B cell (primary cell): ENCODE results near the gene SRRM5. TPM values are rescaled to one million over a fixed set of nuclear protein-coding genes. Genes with fewer than 3 reads are reported as not detected.

Source experiments
- ATAC-seq: fragments of 200-7000 bp; cut with Tn5 transposase; one replicate; pipeline ENCODE4 v1.10.0; 2021; ENCODE audit warnings: low read depth, mild to moderate bottlenecking, moderate number of reproducible peaks, moderate library complexity
- CTCF ChIA-PET: fragments of 350-600 bp; sonication (Branson Sonifier 250); formaldehyde crosslinking; loops from one replicate; lab custom pipeline; 2021; ENCODE audit warnings: antibody characterized with exemption, inconsistent platforms; lab: Charles Lee
- POLR2A ChIA-PET: fragments of 350-600 bp; sonication (Branson Sonifier 250); formaldehyde crosslinking; loops from one replicate; lab custom pipeline; 2021; ENCODE audit warnings: antibody characterized with exemption; lab: Charles Lee
- DNase-seq: peaks from one replicate; pipeline ENCODE4 v3.0.0; 2013
- H2AFZ ChIP-seq: 2 replicates; pipeline ENCODE4 v1.6.1; 2012; ENCODE audit warnings: mild to moderate bottlenecking, low read depth, low read length; ENCODE audit not compliant: insufficient read depth, poor library complexity, severe bottlenecking
- H3K27ac ChIP-seq, 2 donors: 1 replicate in 1 of 2; 2 replicates in 1 of 2; pipeline ENCODE4 v1.5.1; 2012 to 2013; ENCODE audit warnings: low read length in 2 of 2, mild to moderate bottlenecking in 2 of 2, moderate library complexity in 1 of 2
- H3K27me3 ChIP-seq, 4 experiments: fragments of 200-600 bp in 1 of 4; sonication (generic) in 1 of 4; replicated peaks in 1 of 4; 1 replicate in 2 of 4; 2 replicates in 2 of 4; pipeline versions ENCODE4 v1.6.1 to v1.7.0; 2013 to 2016; ENCODE audit warnings: low read length in 3 of 4, mild to moderate bottlenecking in 2 of 4, mixed read lengths in 1 of 4, moderate library complexity in 1 of 4; ENCODE audit not compliant: insufficient read depth in 4 of 4, control insufficient read depth in 3 of 4; ENCODE audit errors: control extremely low read depth in 1 of 4
- H3K36me3 ChIP-seq, 2 experiments: replicated peaks in 1 of 2; 1 replicate in 1 of 2; 2 replicates in 1 of 2; pipeline versions ENCODE4 v1.6.1 to v1.7.1; 2013; ENCODE audit warnings: low read length in 1 of 2; ENCODE audit not compliant: insufficient read depth in 2 of 2, control insufficient read depth in 1 of 2; ENCODE audit errors: control extremely low read depth in 1 of 2, extremely low read depth in 1 of 2
- H3K4me1 ChIP-seq, 2 donors: fragments of 200-600 bp in 1 of 2; sonication (generic) in 1 of 2; 1 replicate in 1 of 2; 2 replicates in 1 of 2; pipeline versions ENCODE4 v1.5.1 to v1.6.1; 2013 to 2017; ENCODE audit warnings: low read length in 2 of 2; ENCODE audit not compliant: control insufficient read depth in 2 of 2, insufficient read depth in 2 of 2
- H3K4me2 ChIP-seq: replicated peaks from 2 replicates; pipeline ENCODE3; 2012; ENCODE audit warnings: mild to moderate bottlenecking, low read depth, low read length; ENCODE audit not compliant: poor library complexity, severe bottlenecking
- H3K4me3 ChIP-seq, 5 experiments: fragments of 200-600 bp in 1 of 5; sonication (generic) in 1 of 5; 1 replicate in 3 of 5; 2 replicates in 2 of 5; pipeline versions ENCODE4 v1.5.1 to v1.7.0; 2011 to 2016; ENCODE audit warnings: low read length in 4 of 5, mild to moderate bottlenecking in 4 of 5, low read depth in 2 of 5, control low read depth in 1 of 5, moderate library complexity in 1 of 5; ENCODE audit not compliant: insufficient read depth in 1 of 5; ENCODE audit errors: control extremely low read depth in 1 of 5, extremely low read depth in 1 of 5
- H3K79me2 ChIP-seq: fragments of 200-600 bp; sonication (generic); one replicate; pipeline ENCODE4 v1.6.0; 2016; ENCODE audit warnings: low read length; ENCODE audit not compliant: control insufficient read depth, insufficient read depth
- H3K9ac ChIP-seq: fragments of 200-600 bp; sonication (generic); 2 replicates; pipeline ENCODE4 v1.6.1; 2017; ENCODE audit warnings: mild to moderate bottlenecking, low read length, moderate library complexity
- H3K9me3 ChIP-seq, 3 donors: one replicate each; pipeline versions ENCODE4 v1.6.1 to v1.7.1; 2013; ENCODE audit warnings: low read length in 2 of 3; ENCODE audit not compliant: control insufficient read depth in 2 of 3, insufficient read depth in 1 of 3; ENCODE audit errors: control extremely low read depth in 1 of 3
- H4K20me1 ChIP-seq: 2 replicates; pipeline ENCODE4 v1.6.0; 2012; ENCODE audit warnings: mild to moderate bottlenecking, low read length; ENCODE audit not compliant: insufficient read depth, control insufficient read depth, poor library complexity, severe bottlenecking
- H3K27ac Mint-ChIP-seq: one replicate; pipeline ENCODE4 v1.8.0; 2021; ENCODE audit warnings: mixed read lengths
- H3K27me3 Mint-ChIP-seq: one replicate; pipeline ENCODE4 v1.8.0; 2021; ENCODE audit warnings: mixed read lengths
- H3K4me1 Mint-ChIP-seq: one replicate; pipeline ENCODE4 v1.8.0; 2021; ENCODE audit warnings: mixed read lengths
- H3K4me3 Mint-ChIP-seq: one replicate; pipeline ENCODE4 v1.8.0; 2021; ENCODE audit warnings: mixed read lengths
- H3K9me3 Mint-ChIP-seq: one replicate; pipeline ENCODE4 v1.8.0; 2022; ENCODE audit warnings: mixed read lengths; ENCODE audit not compliant: insufficient read depth
- EZH2 ChIP-seq: IDR thresholded peaks from 2 replicates; pipeline ENCODE4 v1.6.1; 2012; ENCODE audit warnings: borderline replicate concordance, low read depth, mild to moderate bottlenecking, moderate library complexity, low read length; ENCODE audit not compliant: insufficient read depth, poor library complexity, severe bottlenecking
- WGBS: methylation state at CpG from one replicate; pipeline ENCODE4 v1.1.5; 2013; ENCODE audit warnings: missing lambda C conversion rate; ENCODE audit not compliant: insufficient coverage; 5-methylcytosine and 5-hydroxymethylcytosine counted together
- intact Hi-C: fragments of 100-400 bp; cut with micrococcal nuclease; formaldehyde crosslinking; loops from one replicate; pipeline ENCODE4 v1.10.0; 2022
- polyA plus RNA-seq: library from polyadenylated mRNA; depleted of rRNA; stranded (reverse); fragments of >200 nt; gene quantifications from 2 replicates; pipeline ENCODE4 v1.2.3, GENCODE V29; 2012
- total RNA-seq, 2 donors: library from RNA; stranded (reverse); fragments of 120-200 nt in 1 of 2; gene quantifications; 1 replicate in 1 of 2; 2 replicates in 1 of 2; pipeline versions ENCODE4 v1.2.3 to v1.2.4, GENCODE V29; 2013 to 2022
- TF ChIP-seq, protein P1 (sequence below): fragments of 200-600 bp; IDR thresholded peaks from one replicate; pipeline ENCODE4 v1.8.0; 2022; ENCODE audit warnings: antibody characterized with exemption, mild to moderate bottlenecking

Gene SRRM5
- total and polyA plus RNA-seq, 2 donors (not counting 1 experiment from before 2014, with no cell fraction given), result 0.64 to 1.4 TPM

DNA sequence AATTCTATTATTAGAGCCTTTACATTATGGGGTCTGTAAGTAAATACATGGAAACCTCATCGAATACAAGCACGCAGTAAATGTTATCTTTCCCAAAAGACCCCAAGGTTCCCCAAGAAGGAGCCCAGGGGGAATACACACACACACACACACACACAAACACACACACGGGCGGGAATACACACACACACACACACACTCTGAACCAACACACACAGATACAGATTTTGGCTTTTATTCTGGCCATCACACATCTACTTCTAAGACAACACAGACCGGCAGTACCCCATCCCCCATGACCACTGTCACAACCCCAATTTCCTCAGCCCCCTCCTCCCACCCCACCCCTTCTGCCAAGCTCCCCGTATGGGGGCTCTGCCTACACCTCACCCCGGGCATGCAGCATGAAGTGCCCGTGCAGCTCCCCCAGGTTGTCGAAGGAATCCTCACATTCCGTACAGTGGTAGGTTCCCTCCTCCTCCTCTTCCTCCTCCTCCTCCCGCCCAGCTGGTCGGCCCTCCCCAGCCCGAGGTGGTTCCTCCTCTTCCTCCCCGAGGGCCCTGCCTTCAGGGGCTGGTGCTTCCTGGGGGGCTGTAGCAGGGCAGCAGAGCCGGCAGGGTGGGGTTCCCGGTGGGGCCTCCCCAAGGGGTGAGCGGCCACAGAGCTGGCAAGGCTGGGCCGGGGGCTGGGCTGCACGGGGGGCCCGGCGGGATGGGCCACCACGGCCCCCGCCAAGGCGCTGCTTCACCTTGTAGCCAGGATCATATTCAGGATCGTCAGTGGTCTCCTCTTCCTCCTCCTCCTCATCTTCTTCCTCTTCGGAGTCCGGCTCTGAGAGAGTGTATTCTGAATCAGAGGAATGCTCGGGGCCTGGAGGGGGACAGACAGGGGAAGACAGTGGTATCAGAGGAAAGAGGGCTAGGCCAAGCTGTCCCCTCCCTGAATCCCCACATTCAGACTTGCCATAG is 4.4 kb upstream of the SRRM5 start:
- Histone ChIP-seq H3K4me3 (peak overlapping the region in 1 of 5 experiments; percentile 15), H3K9me3 (no peaks in the 10 kb centered on the region), H3K9ac (no peak overlapping the region), H2AFZ (peak overlapping the region; percentile 49), H3K27me3 (no peaks in the 10 kb centered on the region), H3K4me1 (peaks cover 15 to 19% of the 10 kb centered on the region in 2 donors), H3K79me2 (peaks cover 9% of the 10 kb centered on the region), H4K20me1 (peaks cover 6% of the 10 kb centered on the region), H3K36me3 (peaks cover 0 to 16% of the 10 kb centered on the region in 2 experiments), H3K4me2 (peak overlapping the region; percentile 59), H3K27ac (no peak overlapping the region)
- H3K27ac Mint-ChIP-seq, result no peak overlapping the region
- no peaks in the 10 kb centered on the region for H3K27me3 Mint-ChIP-seq
- ChIA-PET CTCF (interaction anchor here (1.5 kb wide), 1 partner anchor 52 kb away, joined by 3 read pairs; no protein-coding TSS in a partner anchor), POLR2A (no interaction called here)
- ATAC-seq (no peak), DNase-seq (no peak)
- no peak overlapping the region for H3K4me3 Mint-ChIP-seq
- no peak for TF ChIP-seq EZH2
- 42% methylated on average over 19 of the region's 28 CpGs for WGBS
- H3K9me3 Mint-ChIP-seq, result no peaks in the 10 kb centered on the region
- intact Hi-C loops, result no loop called here
- peaks cover 19% of the 10 kb centered on the region for H3K4me1 Mint-ChIP-seq

DNA sequence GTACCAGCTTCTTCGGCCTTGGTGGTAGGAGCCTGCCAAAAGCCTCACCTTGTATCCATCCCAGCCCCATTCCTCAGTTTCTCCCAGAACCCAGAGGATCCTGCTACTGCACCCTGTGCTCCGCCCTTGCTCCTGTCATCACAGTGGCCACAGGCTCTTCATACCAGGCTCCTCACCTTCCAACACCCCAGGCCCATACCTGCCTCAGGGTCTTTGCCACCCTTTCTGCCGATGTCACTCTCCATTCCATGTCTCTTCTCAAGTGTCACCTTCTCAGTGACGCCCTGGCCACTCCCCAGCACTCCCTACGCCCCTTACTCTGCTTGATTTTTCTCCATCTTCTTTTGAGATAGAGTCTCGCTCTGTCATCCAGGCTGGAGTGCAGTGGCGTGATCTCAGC is 2.0 kb upstream of the SRRM5 start:
- no peak for DNase-seq
- ChIA-PET POLR2A (no interaction called here), CTCF (interaction anchor here (0.6 kb wide), 1 partner anchor 77 kb away, joined by 3 read pairs; the partner anchor contains the start of gene ZNF575)
- no peaks in the 10 kb centered on the region for H3K9me3 ChIP-seq
- no peak overlapping the region for H3K4me3 Mint-ChIP-seq
- no peak overlapping the region for H3K4me2 ChIP-seq
- no peak overlapping the region for H3K4me3 ChIP-seq
- no peaks in the 10 kb centered on the region for H3K27me3 Mint-ChIP-seq
- H3K27ac Mint-ChIP-seq, result no peak overlapping the region
- no peaks in the 10 kb centered on the region for H3K9me3 Mint-ChIP-seq
- H4K20me1 ChIP-seq, result peaks cover 6% of the 10 kb centered on the region
- H3K4me1 ChIP-seq, result peaks cover 3 to 8% of the 10 kb centered on the region in 2 donors
- no peak overlapping the region for H3K27ac ChIP-seq
- no peak for ATAC-seq
- intact Hi-C loops, result no loop called here
- H3K27me3 ChIP-seq, result no peaks in the 10 kb centered on the region
- no peak for TF ChIP-seq EZH2
- TF ChIP-seq, protein P1, sequence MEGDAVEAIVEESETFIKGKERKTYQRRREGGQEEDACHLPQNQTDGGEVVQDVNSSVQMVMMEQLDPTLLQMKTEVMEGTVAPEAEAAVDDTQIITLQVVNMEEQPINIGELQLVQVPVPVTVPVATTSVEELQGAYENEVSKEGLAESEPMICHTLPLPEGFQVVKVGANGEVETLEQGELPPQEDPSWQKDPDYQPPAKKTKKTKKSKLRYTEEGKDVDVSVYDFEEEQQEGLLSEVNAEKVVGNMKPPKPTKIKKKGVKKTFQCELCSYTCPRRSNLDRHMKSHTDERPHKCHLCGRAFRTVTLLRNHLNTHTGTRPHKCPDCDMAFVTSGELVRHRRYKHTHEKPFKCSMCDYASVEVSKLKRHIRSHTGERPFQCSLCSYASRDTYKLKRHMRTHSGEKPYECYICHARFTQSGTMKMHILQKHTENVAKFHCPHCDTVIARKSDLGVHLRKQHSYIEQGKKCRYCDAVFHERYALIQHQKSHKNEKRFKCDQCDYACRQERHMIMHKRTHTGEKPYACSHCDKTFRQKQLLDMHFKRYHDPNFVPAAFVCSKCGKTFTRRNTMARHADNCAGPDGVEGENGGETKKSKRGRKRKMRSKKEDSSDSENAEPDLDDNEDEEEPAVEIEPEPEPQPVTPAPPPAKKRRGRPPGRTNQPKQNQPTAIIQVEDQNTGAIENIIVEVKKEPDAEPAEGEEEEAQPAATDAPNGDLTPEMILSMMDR, result no peak
- H3K36me3 ChIP-seq, result peaks cover 0 to 26% of the 10 kb centered on the region in 2 experiments
- 85% methylated on average over 7 of the region's 7 CpGs for WGBS
- no peak overlapping the region for H2AFZ ChIP-seq
- peaks cover 26% of the 10 kb centered on the region for H3K79me2 ChIP-seq
- no peak overlapping the region for H3K9ac ChIP-seq
- H3K4me1 Mint-ChIP-seq, result peaks cover 7% of the 10 kb centered on the region
